Muscle layer of colon (tissue), 2 donors: ENCODE data around the gene FNDC11.
"Not testable (repeated sequence)": the region's sequence is repeated elsewhere in the genome, so short reads cannot be mapped to it uniquely, and the experiment has no call there.

Source experiments
- H3K27ac ChIP-seq: one replicate; pipeline ENCODE4 v1.7.0; 2013; ENCODE audit warnings: low read depth, mild to moderate bottlenecking, low read length, moderate library complexity
- H3K27me3 ChIP-seq, 2 donors: one replicate each; pipeline ENCODE4 v1.7.0; 2013; ENCODE audit warnings: low read length in 2 of 2, mild to moderate bottlenecking in 2 of 2; ENCODE audit not compliant: insufficient read depth in 2 of 2, control insufficient read depth in 1 of 2
- H3K36me3 ChIP-seq: one replicate; pipeline ENCODE4 v1.7.0; 2013; ENCODE audit warnings: mild to moderate bottlenecking, low read length; ENCODE audit not compliant: insufficient read depth
- H3K4me1 ChIP-seq: one replicate; pipeline ENCODE4 v1.7.0; 2013; ENCODE audit warnings: mild to moderate bottlenecking, low read length; ENCODE audit not compliant: insufficient read depth
- H3K4me3 ChIP-seq, 2 donors: one replicate each; pipeline ENCODE4 v1.7.0; 2013; ENCODE audit warnings: low read length in 2 of 2, low read depth in 1 of 2, mild to moderate bottlenecking in 1 of 2, moderate library complexity in 1 of 2
- H3K9ac ChIP-seq: one replicate; pipeline ENCODE4 v1.7.0; 2013; ENCODE audit warnings: low read length
- H3K9me3 ChIP-seq: one replicate; pipeline ENCODE4 v1.7.0; 2013; ENCODE audit warnings: mild to moderate bottlenecking, low read length
- donor health status: abdominal sarcoma.
- donor health status: Adenocarcinoma of cecum.

FNDC11 gene

GRCh38 chr20:63595416-63596127 is 41.6 kb downstream of the FNDC11 start:
- no peaks in the 10 kb centered on the region for H3K4me1 ChIP-seq
- no peak overlapping the region for H3K27ac ChIP-seq
- no peak overlapping the region for H3K9ac ChIP-seq
- H3K27me3 ChIP-seq: no peaks in the 10 kb centered on the region
- peaks cover 34% of the 10 kb centered on the region for H3K36me3 ChIP-seq
- no peaks in the 10 kb centered on the region for H3K9me3 ChIP-seq
- no peak overlapping the region for H3K4me3 ChIP-seq

GRCh38 chr20:63596423-63596822 is 42.5 kb downstream of the FNDC11 start:
- Histone ChIP-seq H3K9ac (no peak overlapping the region), H3K4me1 (no peaks in the 10 kb centered on the region), H3K4me3 (no peak overlapping the region), H3K36me3 (peaks cover 39% of the 10 kb centered on the region), H3K27ac (no peak overlapping the region), H3K9me3 (no peaks in the 10 kb centered on the region), H3K27me3 (no peaks in the 10 kb centered on the region)

DNA sequence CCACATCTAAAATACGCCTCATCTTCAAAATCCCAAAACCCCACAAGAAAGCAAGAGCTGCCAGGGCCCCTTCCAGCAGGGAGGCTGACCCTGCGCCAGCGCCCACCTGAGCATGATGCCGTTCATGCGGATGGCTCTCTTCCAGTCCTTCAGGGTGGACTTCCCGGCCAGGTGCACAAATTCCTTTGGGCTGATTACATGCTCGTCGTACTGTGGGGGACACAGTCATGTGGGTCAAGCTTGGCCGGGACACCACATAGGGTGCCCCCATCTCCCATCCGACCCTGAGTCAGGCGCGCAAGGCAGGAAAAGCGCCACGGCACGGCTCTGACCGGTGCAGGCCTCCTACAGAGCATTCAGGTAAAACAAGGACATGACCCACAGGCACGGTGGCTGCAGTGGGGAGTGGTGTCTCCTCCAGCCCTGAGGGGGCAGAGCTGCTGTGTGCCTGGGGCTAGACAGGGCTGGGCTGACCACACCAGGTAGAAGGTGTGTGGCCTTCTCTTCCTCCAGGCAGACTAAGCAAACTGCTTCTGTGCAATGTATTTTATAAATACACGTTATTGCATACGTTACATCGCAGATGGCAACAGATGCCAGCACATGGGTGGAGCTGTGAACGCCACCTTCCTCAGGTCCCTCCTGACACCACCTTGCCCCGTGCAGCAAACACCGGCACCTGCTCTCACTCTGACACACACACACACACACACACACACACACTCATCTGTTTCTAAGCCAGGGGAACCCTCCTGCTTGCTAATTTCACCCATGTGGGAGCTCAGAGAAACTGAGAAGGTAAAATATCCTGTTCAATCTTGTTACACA is 43.9 kb downstream of the FNDC11 start:
- Histone ChIP-seq H3K4me1 (no peaks in the 10 kb centered on the region), H3K27ac (no peak overlapping the region), H3K36me3 (peaks cover 35% of the 10 kb centered on the region), H3K9me3 (no peaks in the 10 kb centered on the region), H3K4me3 (no peak overlapping the region), H3K27me3 (no peaks in the 10 kb centered on the region), H3K9ac (no peak overlapping the region)

- no peak overlapping the region for H3K9ac ChIP-seq
- H3K4me3 ChIP-seq: no peak overlapping the region
- no peak overlapping the region for H3K27ac ChIP-seq
- H3K4me1 ChIP-seq: no peaks in the 10 kb centered on the region
- no peaks in the 10 kb centered on the region for H3K9me3 ChIP-seq
- peaks cover 35% of the 10 kb centered on the region for H3K36me3 ChIP-seq
- no peaks in the 10 kb centered on the region for H3K27me3 ChIP-seq
Measured at GRCh38 chr20:63598479-63599395, 44.8 kb downstream of the FNDC11 start.

DNA sequence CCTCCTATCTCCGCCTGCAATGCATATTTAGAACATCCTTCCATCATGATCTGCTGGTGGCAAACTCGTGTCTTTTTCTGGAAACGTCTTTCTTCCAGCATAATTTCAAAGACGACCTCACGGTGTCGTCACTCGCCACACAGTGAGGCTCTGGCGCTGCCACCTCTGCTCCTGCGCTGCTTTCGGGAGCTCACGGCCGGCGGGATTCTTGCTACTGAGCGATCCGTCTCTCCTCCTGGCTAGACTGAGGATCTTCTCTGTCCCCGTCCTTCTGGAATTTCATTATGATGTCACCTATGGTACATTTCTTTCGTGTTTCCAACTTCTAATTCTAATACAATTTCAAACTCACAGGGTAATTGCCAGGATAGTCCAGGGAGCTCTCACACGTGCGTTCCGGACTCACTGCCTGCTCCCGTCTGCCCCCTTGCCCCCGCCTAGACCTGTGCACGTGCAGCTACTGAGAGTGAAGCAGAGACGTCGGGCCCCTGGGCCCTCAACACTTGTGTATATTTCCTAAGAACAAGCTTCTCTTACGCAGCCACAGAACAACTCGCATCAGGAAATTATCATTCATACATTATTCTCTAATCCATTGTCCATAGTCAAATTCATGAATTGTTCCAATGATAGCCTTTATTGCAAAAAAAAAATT is 45.6 kb downstream of the FNDC11 start:
- Histone ChIP-seq H3K36me3 (peaks cover 35% of the 10 kb centered on the region), H3K27me3 (no peaks in the 10 kb centered on the region), H3K9ac (no peak overlapping the region), H3K27ac (no peak overlapping the region), H3K4me3 (no peak overlapping the region), H3K9me3 (no peaks in the 10 kb centered on the region), H3K4me1 (no peaks in the 10 kb centered on the region)

DNA sequence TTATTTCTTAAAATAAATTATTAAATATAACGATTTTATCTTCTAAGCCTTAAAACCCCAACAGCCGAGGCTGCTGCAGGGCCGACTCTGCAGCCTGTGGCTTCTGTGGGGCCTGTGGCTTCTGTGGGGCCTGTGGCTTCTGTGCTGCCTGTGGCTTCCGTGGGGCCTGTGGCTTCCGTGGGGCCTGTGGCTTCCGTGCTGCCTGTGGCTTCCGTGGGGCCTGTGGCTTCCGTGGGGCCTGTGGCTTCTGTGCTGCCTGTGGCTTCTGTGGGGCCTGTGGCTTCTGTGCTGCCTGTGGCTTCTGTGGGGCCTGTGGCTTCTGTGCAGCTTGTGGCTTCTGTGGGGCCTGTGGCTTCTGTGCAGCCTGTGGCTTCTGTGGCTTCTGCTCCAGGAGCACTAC is 47.7 kb downstream of the FNDC11 start:
- H3K9ac ChIP-seq, H3K4me1 ChIP-seq, H3K27me3 ChIP-seq, H3K4me3 ChIP-seq, H3K9me3 ChIP-seq, H3K27ac ChIP-seq: not testable (repeated sequence)
- peaks cover 35% of the 10 kb centered on the region for H3K36me3 ChIP-seq

GRCh38 chr20:63602321-63602720 is 48.4 kb downstream of the FNDC11 start:
- Histone ChIP-seq H3K4me1 (no peaks in the 10 kb centered on the region), H3K36me3 (peaks cover 31% of the 10 kb centered on the region), H3K27ac (no peak overlapping the region), H3K9me3 (no peaks in the 10 kb centered on the region), H3K4me3 (no peak overlapping the region), H3K27me3 (no peaks in the 10 kb centered on the region), H3K9ac (no peak overlapping the region)
